HG02623 (cell line): ENCODE results near the gene CEP43.

ENCODE experiments used
- ATAC-seq: cut with Tn5 transposase; IDR thresholded peaks from one replicate; pipeline ENCODE4 v1.9.1; 2021; ENCODE audit warnings: moderate library complexity; ENCODE audit not compliant: unreplicated experiment

CEP43 gene

GRCh38 chr6:166999145-166999883 is at the start of gene CEP43:
Gene CEP43 (plus strand): TSS chr6:166999397. CDS start chr6:166999413, 16 bp downstream.
- peak; percentile 86 for ATAC-seq

GRCh38 chr6:166949528-166950442 is 49.4 kb upstream of the CEP43 start:
- ATAC-seq, result no peak

GRCh38 chr6:166950443-166950821 is 48.8 kb upstream of the CEP43 start:
- peak; percentile 29 for ATAC-seq

- ATAC-seq, result peak; percentile 92
Observed at GRCh38 chr6:166950892-166951669, 48.1 kb upstream of the CEP43 start.

GRCh38 chr6:166951670-166952060 is 47.5 kb upstream of the CEP43 start:
- no peak for ATAC-seq

- no peak for ATAC-seq
Observed at GRCh38 chr6:166952121-166952520, 47.1 kb upstream of the CEP43 start.

GRCh38 chr6:166952567-166953486 is 46.4 kb upstream of the CEP43 start:
- ATAC-seq, result no peak

GRCh38 chr6:166954118-166954713 is 45.0 kb upstream of the CEP43 start:
- no peak for ATAC-seq

- ATAC-seq, result no peak
Observed at GRCh38 chr6:166955121-166955864, 43.9 kb upstream of the CEP43 start.

- ATAC-seq, result peak; percentile 1
Observed at GRCh38 chr6:166955865-166956443, 43.2 kb upstream of the CEP43 start.

GRCh38 chr6:166956444-166957086 is 42.6 kb upstream of the CEP43 start, which contains the start of gene RNASET2:
Gene RNASET2 (minus strand): TSS chr6:166956550. CDS start chr6:166956182, 368 bp downstream.
- ATAC-seq, result peak; percentile 59

GRCh38 chr6:166957087-166957804 is 42.0 kb upstream of the CEP43 start:
- peak; percentile 43 for ATAC-seq

GRCh38 chr6:166957805-166958076 is 41.5 kb upstream of the CEP43 start:
- ATAC-seq, result no peak

GRCh38 chr6:166958926-166959861 is 40.0 kb upstream of the CEP43 start:
- ATAC-seq, result no peak

GRCh38 chr6:166959911-166960608 is 39.1 kb upstream of the CEP43 start:
- ATAC-seq, result no peak

GRCh38 chr6:166960609-166960978 is 38.6 kb upstream of the CEP43 start:
- ATAC-seq, result no peak
